ENCODE data around the gene CLEC2L.
A peak's percentile ranks its signal among the peaks of the same experiment; 100 is the strongest.

CLEC2L gene

GRCh38 chr7:139505563-139505962 is 17.9 kb upstream of the CLEC2L start:
- H3K9ac ChIP-seq: no peak overlapping the region
- no peak overlapping the region for H3K4me2 ChIP-seq
- no peaks in the 10 kb centered on the region for H3K4me1 ChIP-seq (ENCODE audit: low read depth, poor library complexity, severe bottlenecking)
- no peak overlapping the region for H3K4me3 ChIP-seq (IDR thresholded peaks at IDR 0.05; ENCODE audit: insufficient read depth, low read depth, low read length)
- H3K27ac ChIP-seq: no peak overlapping the region
- no peaks in the 10 kb centered on the region for H4K20me1 ChIP-seq (ENCODE audit: insufficient read depth)
- H3K27me3 ChIP-seq (ENCODE audit: insufficient read depth, low read depth): no peaks in the 10 kb centered on the region
- no peak overlapping the region for H2AFZ ChIP-seq (ENCODE audit: low read depth)
- TF ChIP-seq, protein P1, sequence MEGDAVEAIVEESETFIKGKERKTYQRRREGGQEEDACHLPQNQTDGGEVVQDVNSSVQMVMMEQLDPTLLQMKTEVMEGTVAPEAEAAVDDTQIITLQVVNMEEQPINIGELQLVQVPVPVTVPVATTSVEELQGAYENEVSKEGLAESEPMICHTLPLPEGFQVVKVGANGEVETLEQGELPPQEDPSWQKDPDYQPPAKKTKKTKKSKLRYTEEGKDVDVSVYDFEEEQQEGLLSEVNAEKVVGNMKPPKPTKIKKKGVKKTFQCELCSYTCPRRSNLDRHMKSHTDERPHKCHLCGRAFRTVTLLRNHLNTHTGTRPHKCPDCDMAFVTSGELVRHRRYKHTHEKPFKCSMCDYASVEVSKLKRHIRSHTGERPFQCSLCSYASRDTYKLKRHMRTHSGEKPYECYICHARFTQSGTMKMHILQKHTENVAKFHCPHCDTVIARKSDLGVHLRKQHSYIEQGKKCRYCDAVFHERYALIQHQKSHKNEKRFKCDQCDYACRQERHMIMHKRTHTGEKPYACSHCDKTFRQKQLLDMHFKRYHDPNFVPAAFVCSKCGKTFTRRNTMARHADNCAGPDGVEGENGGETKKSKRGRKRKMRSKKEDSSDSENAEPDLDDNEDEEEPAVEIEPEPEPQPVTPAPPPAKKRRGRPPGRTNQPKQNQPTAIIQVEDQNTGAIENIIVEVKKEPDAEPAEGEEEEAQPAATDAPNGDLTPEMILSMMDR (conservative IDR thresholded peaks at IDR 0.05; ENCODE audit: low read depth, low read length): peak; percentile 53
- no peaks in the 10 kb centered on the region for H3K79me2 ChIP-seq (ENCODE audit: insufficient read depth, low read depth)
- H3K36me3 ChIP-seq (ENCODE audit: insufficient read depth): no peaks in the 10 kb centered on the region

GRCh38 chr7:139509535-139509934 is 13.9 kb upstream of the CLEC2L start:
- H4K20me1 ChIP-seq (ENCODE audit: insufficient read depth): no peaks in the 10 kb centered on the region
- no peaks in the 10 kb centered on the region for H3K79me2 ChIP-seq (ENCODE audit: insufficient read depth, low read depth)
- no peak overlapping the region for H2AFZ ChIP-seq (ENCODE audit: low read depth)
- H3K4me3 ChIP-seq (IDR thresholded peaks at IDR 0.05; ENCODE audit: insufficient read depth, low read depth, low read length): no peak overlapping the region
- no peak overlapping the region for H3K4me2 ChIP-seq
- H3K9ac ChIP-seq: no peak overlapping the region
- TF ChIP-seq, protein P1 (conservative IDR thresholded peaks at IDR 0.05; ENCODE audit: low read depth, low read length): no peak
- H3K27ac ChIP-seq: no peak overlapping the region
- H3K4me1 ChIP-seq (ENCODE audit: low read depth, poor library complexity, severe bottlenecking): no peaks in the 10 kb centered on the region
- H3K36me3 ChIP-seq (ENCODE audit: insufficient read depth): no peaks in the 10 kb centered on the region
- H3K27me3 ChIP-seq (ENCODE audit: insufficient read depth, low read depth): no peaks in the 10 kb centered on the region

- H3K4me1 ChIP-seq (ENCODE audit: low read depth, poor library complexity, severe bottlenecking): no peaks in the 10 kb centered on the region
- H3K27ac ChIP-seq: no peak overlapping the region
- no peak overlapping the region for H3K9ac ChIP-seq
- H3K79me2 ChIP-seq (ENCODE audit: insufficient read depth, low read depth): no peaks in the 10 kb centered on the region
- no peaks in the 10 kb centered on the region for H3K27me3 ChIP-seq (ENCODE audit: insufficient read depth, low read depth)
- no peaks in the 10 kb centered on the region for H4K20me1 ChIP-seq (ENCODE audit: insufficient read depth)
- H3K4me2 ChIP-seq: no peak overlapping the region
- H3K4me3 ChIP-seq (IDR thresholded peaks at IDR 0.05; ENCODE audit: insufficient read depth, low read depth, low read length): no peak overlapping the region
- H2AFZ ChIP-seq (ENCODE audit: low read depth): no peak overlapping the region
- no peaks in the 10 kb centered on the region for H3K36me3 ChIP-seq (ENCODE audit: insufficient read depth)
- TF ChIP-seq, protein P1 (conservative IDR thresholded peaks at IDR 0.05; ENCODE audit: low read depth, low read length): no peak
These were observed 12.2 kb upstream of the CLEC2L start for GRCh38 chr7:139511315-139511714.

- H2AFZ ChIP-seq (ENCODE audit: low read depth): no peak overlapping the region
- H3K36me3 ChIP-seq (ENCODE audit: insufficient read depth): no peaks in the 10 kb centered on the region
- no peaks in the 10 kb centered on the region for H3K27me3 ChIP-seq (ENCODE audit: insufficient read depth, low read depth)
- TF ChIP-seq, protein P1 (conservative IDR thresholded peaks at IDR 0.05; ENCODE audit: low read depth, low read length): no peak
- no peaks in the 10 kb centered on the region for H3K4me1 ChIP-seq (ENCODE audit: low read depth, poor library complexity, severe bottlenecking)
- no peaks in the 10 kb centered on the region for H3K79me2 ChIP-seq (ENCODE audit: insufficient read depth, low read depth)
- no peak overlapping the region for H3K4me3 ChIP-seq (IDR thresholded peaks at IDR 0.05; ENCODE audit: insufficient read depth, low read depth, low read length)
- no peak overlapping the region for H3K9ac ChIP-seq
- H3K27ac ChIP-seq: no peak overlapping the region
- H4K20me1 ChIP-seq (ENCODE audit: insufficient read depth): no peaks in the 10 kb centered on the region
- no peak overlapping the region for H3K4me2 ChIP-seq
These were observed 8.2 kb upstream of the CLEC2L start for GRCh38 chr7:139515266-139515665.

All from KMS-11 (cell line).